GM12878 (cell line): ENCODE measurements around the gene LDB2.

Source experiments
- CREB1 ChIP-seq: IDR thresholded peaks from 2 replicates; pipeline ENCODE4 v1.6.1; 2012; ENCODE audit warnings: low read depth, mild to moderate bottlenecking, inconsistent platforms
- CTCF ChIP-seq, 3 experiments: IDR thresholded peaks in 2 of 3; conservative IDR thresholded peaks in 1 of 3; 2 replicates each; pipeline ENCODE4 v1.5.1; 2011; ENCODE audit warnings: low read depth in 3 of 3, low read length in 3 of 3, mild to moderate bottlenecking in 3 of 3, control low read depth in 2 of 3, moderate library complexity in 2 of 3, inconsistent platforms in 1 of 3, mixed read lengths in 1 of 3; ENCODE audit not compliant: control insufficient read depth in 2 of 3, insufficient read depth in 1 of 3; ENCODE audit errors: extremely low read depth in 1 of 3
- DPF2 ChIP-seq: fragments of 450-650 bp; IDR thresholded peaks from 2 replicates; pipeline ENCODE4 v1.6.1; 2017; ENCODE audit warnings: mild to moderate bottlenecking
- EGR1 ChIP-seq, 2 experiments: IDR thresholded peaks; 1 replicate in 1 of 2; 2 replicates in 1 of 2; pipeline ENCODE4 v1.6.1; 2011 to 2012; ENCODE audit warnings: low read depth in 2 of 2, low read length in 2 of 2, borderline replicate concordance in 1 of 2, mild to moderate bottlenecking in 1 of 2, moderate library complexity in 1 of 2
- ELK1 ChIP-seq: IDR thresholded peaks from 2 replicates; pipeline ENCODE4 v1.6.1; 2012; ENCODE audit warnings: low read depth, low read length, improper control_type of control experiment
- EP300 ChIP-seq, 2 experiments: fragments of 150-350 bp in 1 of 2; IDR thresholded peaks; 2 replicates each; pipeline ENCODE4 v1.6.1; 2011 to 2012; ENCODE audit warnings: low read depth in 2 of 2, low read length in 2 of 2, borderline replicate concordance in 1 of 2, improper control_type of control experiment in 1 of 2, inconsistent platforms in 1 of 2; ENCODE audit not compliant: control insufficient read depth in 1 of 2
- MTA2 ChIP-seq: fragments of 450-650 bp; IDR thresholded peaks from 2 replicates; pipeline ENCODE4 v1.6.1; 2016; ENCODE audit warnings: low read depth, mild to moderate bottlenecking, moderate library complexity
- POLR2A ChIP-seq: IDR thresholded peaks from 2 replicates; pipeline ENCODE4 v1.6.1; 2011; ENCODE audit warnings: low read depth, mild to moderate bottlenecking, low read length
- POLR2AphosphoS5 ChIP-seq: IDR thresholded peaks from 2 replicates; pipeline ENCODE4 v1.6.1; 2011; ENCODE audit warnings: mild to moderate bottlenecking, low read length, inconsistent platforms
- RAD21 ChIP-seq: IDR thresholded peaks from 2 replicates; pipeline ENCODE4 v1.6.1; 2011; ENCODE audit warnings: mild to moderate bottlenecking, low read depth, low read length, moderate library complexity; ENCODE audit not compliant: insufficient read depth
- REST ChIP-seq: IDR thresholded peaks from 2 replicates; pipeline ENCODE4 v1.6.1; 2012; ENCODE audit warnings: mild to moderate bottlenecking, low read depth, low read length
- RFX5 ChIP-seq: IDR thresholded peaks from 2 replicates; pipeline ENCODE4 v1.6.1; 2011; ENCODE audit warnings: low read depth, low read length, improper control_type of control experiment
- TAF1 ChIP-seq: IDR thresholded peaks from 2 replicates; pipeline ENCODE4 v1.6.1; 2011; ENCODE audit warnings: mild to moderate bottlenecking, low read depth, low read length, borderline replicate concordance
- ZSCAN29 ChIP-seq: fragments of 450-650 bp; IDR thresholded peaks from 2 replicates; pipeline ENCODE4 v1.6.1; 2017; ENCODE audit warnings: mild to moderate bottlenecking, moderate library complexity

- no peak for TF ChIP-seq POLR2A
- TF ChIP-seq POLR2AphosphoS5, result no peak
- TF ChIP-seq CTCF (IDR thresholded peaks at IDR 0.05 in 2 of 3, conservative IDR thresholded peaks at IDR 0.05 in 1 of 3; ENCODE audit: control insufficient read depth in 2 of 3, extremely low read depth in 1 of 3, insufficient read depth in 1 of 3, low read depth in 3 of 3, low read length in 3 of 3), result no peak
- no peak for TF ChIP-seq EP300 (IDR thresholded peaks at IDR 0.05; ENCODE audit: borderline replicate concordance in 1 of 2, control insufficient read depth in 1 of 2, low read depth in 2 of 2, low read length in 2 of 2)
- TF ChIP-seq TAF1, result no peak
- TF ChIP-seq ZSCAN29, result no peak
- TF ChIP-seq MTA2, result no peak
- no peak for TF ChIP-seq RAD21
- no peak for TF ChIP-seq EGR1 (IDR thresholded peaks at IDR 0.05; ENCODE audit: borderline replicate concordance in 1 of 2, low read depth in 2 of 2, low read length in 2 of 2)
- no peak for TF ChIP-seq DPF2
- TF ChIP-seq CREB1, result no peak
- no peak for TF ChIP-seq REST
- TF ChIP-seq RFX5, result no peak
- no peak for TF ChIP-seq ELK1
Observed at GRCh38 chr4:16521156-16521915, 377.1 kb downstream of the LDB2 start.
